ENCODE measurements around the gene KCNIP2.
A peak's percentile ranks its signal among the peaks of the same experiment; 100 is the strongest.

The KCNIP2 gene

GRCh38 chr10:101843032-101844021 lies at the start of gene KCNIP2:
Gene KCNIP2 (minus strand): TSS chr10:101843800. CDS start chr10:101843568, 232 bp downstream.
- DNase-seq (ENCODE audit: low read depth): peak; percentile 70
- H3K4me3 ChIP-seq (ENCODE audit: low read depth, low read length): peak within 1 kb of the TSS; percentile 50

GRCh38 chr10:101892782-101893391 lies 49.3 kb upstream of the KCNIP2 start:
- no peak overlapping the region for H3K4me3 ChIP-seq (ENCODE audit: low read depth, low read length)
- no peak for DNase-seq (ENCODE audit: low read depth)
- TF ChIP-seq CTCF (IDR thresholded peaks at IDR 0.05; ENCODE audit: insufficient read depth, low read depth, low read length, missing control alignments): no peak

More at GRCh38 chr10:101843032-101844021, at the start of gene KCNIP2:
- peak; percentile 65 for TF ChIP-seq CTCF (IDR thresholded peaks at IDR 0.05; ENCODE audit: insufficient read depth, low read depth, low read length, missing control alignments)

- peak; percentile 90 for DNase-seq (ENCODE audit: low read depth)
- no peak overlapping the region for H3K4me3 ChIP-seq (ENCODE audit: low read depth, low read length)
- peak; percentile 87 for TF ChIP-seq CTCF (IDR thresholded peaks at IDR 0.05; ENCODE audit: insufficient read depth, low read depth, low read length, missing control alignments)
Observed at GRCh38 chr10:101889256-101890210, 45.9 kb upstream of the KCNIP2 start.

- H3K4me3 ChIP-seq (ENCODE audit: low read depth, low read length): no peak overlapping the region
- no peak for TF ChIP-seq CTCF (IDR thresholded peaks at IDR 0.05; ENCODE audit: insufficient read depth, low read depth, low read length, missing control alignments)
- DNase-seq (ENCODE audit: low read depth): peak; percentile 33
Observed at GRCh38 chr10:101888251-101888949, 44.8 kb upstream of the KCNIP2 start.

GRCh38 chr10:101887775-101888174 lies 44.2 kb upstream of the KCNIP2 start:
- no peak for TF ChIP-seq CTCF (IDR thresholded peaks at IDR 0.05; ENCODE audit: insufficient read depth, low read depth, low read length, missing control alignments)
- H3K4me3 ChIP-seq (ENCODE audit: low read depth, low read length): no peak overlapping the region
- DNase-seq (ENCODE audit: low read depth): no peak
